ENCODE measurements around the gene TGFB1I1.
"Not testable (repeated sequence)": the region's sequence is repeated elsewhere in the genome, so short reads cannot be mapped to it uniquely, and the experiment has no call there.

TGFB1I1 gene

DNA sequence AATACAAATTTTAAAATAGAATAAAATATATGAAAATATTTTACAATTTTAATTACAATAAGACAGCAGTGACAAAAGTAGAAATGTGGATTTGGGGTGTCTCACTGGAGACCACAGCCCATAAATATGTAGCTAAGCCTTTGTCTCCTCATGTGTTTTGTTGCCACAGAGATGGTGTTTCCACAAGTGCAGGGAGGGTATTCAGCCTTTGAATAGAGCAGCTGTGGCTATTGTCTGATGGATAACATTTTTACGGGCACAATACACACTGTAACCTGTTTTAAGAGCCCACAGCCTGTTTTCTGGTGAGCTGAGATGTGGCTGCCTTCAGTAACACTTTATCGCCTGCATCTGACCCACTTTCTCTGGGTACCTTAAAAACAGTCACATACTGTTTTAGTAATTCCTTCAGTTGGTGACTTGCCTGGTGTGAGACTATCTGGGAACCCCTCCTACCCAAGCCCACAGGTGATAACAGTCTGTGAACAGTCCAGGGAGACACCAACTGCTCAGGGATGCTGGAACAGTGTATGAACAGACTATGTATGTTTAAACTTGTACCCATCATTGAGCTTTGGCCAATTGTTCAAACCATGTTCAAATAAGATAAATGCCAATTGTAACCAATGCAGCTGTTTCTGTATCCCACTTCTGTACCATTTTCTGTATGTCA, 47.9 kb downstream of the TGFB1I1 start:
- DNase-seq: no peak

- no peak for DNase-seq
Measured at GRCh38 chr16:31521368-31521767, 49.4 kb downstream of the TGFB1I1 start.

- no peak for DNase-seq
Measured at GRCh38 chr16:31522071-31522470, 50.1 kb downstream of the TGFB1I1 start.

DNA sequence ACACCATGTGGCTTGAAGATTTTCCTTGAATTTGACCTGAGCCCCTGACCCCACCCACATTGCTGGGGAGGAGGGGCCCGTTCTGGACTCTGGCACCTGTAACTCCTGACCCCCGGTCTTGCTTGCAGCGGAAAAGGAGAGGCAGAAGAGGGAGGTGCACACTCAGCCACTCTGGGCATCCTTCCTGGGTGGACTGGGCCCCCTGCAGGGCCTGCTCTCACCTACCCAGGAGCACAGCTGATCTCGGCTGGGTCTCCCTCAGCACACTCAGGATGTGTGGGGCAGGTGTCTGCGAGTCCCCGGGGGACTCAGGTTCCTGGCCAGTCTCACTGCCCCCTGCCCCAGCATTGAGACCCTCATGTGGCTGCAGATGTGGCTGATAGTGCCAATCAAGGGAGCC, 51.8 kb downstream of the TGFB1I1 start:
- DNase-seq: not testable (repeated sequence)

- DNase-seq: no peak
Measured at GRCh38 chr16:31525113-31525512, 53.2 kb downstream of the TGFB1I1 start.
